ENCODE results near the gene AK6.
"Not testable (repeated sequence)": the region's sequence is repeated elsewhere in the genome, so short reads cannot be mapped to it uniquely, and the experiment has no call there.

AK6 gene

GRCh38 chr5:69369340-69370121 is at the start of gene AK6, which contains the start of the genes RAD17 and TAF9:
AK6 (minus strand) TSS chr5:69369520; CDS start chr5:69369490, 30 bp downstream.
RAD17 (plus strand) TSS chr5:69369818; CDS start chr5:69372209, 2,391 bp downstream.
TAF9 (minus strand) TSS chr5:69369520; CDS start chr5:69365737, 3,783 bp downstream.
- peak; percentile 49 for DNase-seq

GRCh38 chr5:69418554-69418953 is 49.2 kb upstream of the AK6 start:
- DNase-seq: no peak

- peak; percentile 12 for DNase-seq
Measured at GRCh38 chr5:69416699-69417098, 47.4 kb upstream of the AK6 start.

GRCh38 chr5:69416180-69416579 is 46.9 kb upstream of the AK6 start:
- DNase-seq: no peak

- DNase-seq: peak; percentile 2
Measured at GRCh38 chr5:69415584-69415958, 46.3 kb upstream of the AK6 start.

- peak; percentile 69 for DNase-seq
Measured at GRCh38 chr5:69414885-69415583, 45.7 kb upstream of the AK6 start, which contains the start of gene MARVELD2. MARVELD2 (plus strand) TSS chr5:69415116; CDS start chr5:69419386, 4,270 bp downstream.

GRCh38 chr5:69404659-69405330 is 35.5 kb upstream of the AK6 start:
- no peak for DNase-seq

- no peak for DNase-seq
Measured at GRCh38 chr5:69378376-69378775, 9.1 kb upstream of the AK6 start.

- DNase-seq: no peak
Measured at GRCh38 chr5:69374911-69375446, 5.7 kb upstream of the AK6 start.

- no peak for DNase-seq
Measured at GRCh38 chr5:69372394-69372793, 3.1 kb upstream of the AK6 start.

- not testable (repeated sequence) for DNase-seq
Measured at GRCh38 chr5:69370335-69370734, 1.0 kb upstream of the AK6 start.

GRCh38 chr5:69368458-69369339 is 621 bp downstream of the AK6 start:
- DNase-seq: no peak

GRCh38 chr5:69367697-69368279 is 1.5 kb downstream of the AK6 start:
- no peak for DNase-seq

GRCh38 chr5:69364850-69365249 is 4.5 kb downstream of the AK6 start:
- no peak for DNase-seq

GRCh38 chr5:69364414-69364813 is 4.9 kb downstream of the AK6 start:
- no peak for DNase-seq

GRCh38 chr5:69360442-69360841 is 8.9 kb downstream of the AK6 start:
- no peak for DNase-seq

- no peak for DNase-seq
Measured at GRCh38 chr5:69359699-69360098, 9.6 kb downstream of the AK6 start.

GRCh38 chr5:69350664-69351063 is 18.7 kb downstream of the AK6 start:
- no peak for DNase-seq

- DNase-seq: no peak
Measured at GRCh38 chr5:69343083-69343482, 26.2 kb downstream of the AK6 start.

- DNase-seq: no peak
Measured at GRCh38 chr5:69341520-69342161, 27.7 kb downstream of the AK6 start.

GRCh38 chr5:69335341-69335935 is 33.9 kb downstream of the AK6 start:
- DNase-seq: no peak
